ENCODE results near the gene STPG2. TPM values are rescaled to one million over a fixed set of nuclear protein-coding genes. Genes with fewer than 3 reads are reported as not detected.

Gene STPG2
- total RNA-seq, 1 experiment from 2014 or later = 0.20 TPM

GRCh38 chr4:98101988-98102387 lies 41.3 kb downstream of the STPG2 start:
- no peak for DNase-seq
- Histone ChIP-seq H3K23ac (ENCODE audit: insufficient read length, low read depth, low read length) (no peak overlapping the region), H3K14ac (ENCODE audit: insufficient read depth, low read length) (no peak overlapping the region), H4K5ac (ENCODE audit: insufficient read length, low read depth, low read length) (no peak overlapping the region), H3T11ph (ENCODE audit: low read length) (no peak overlapping the region), H4K8ac (replicated peaks; ENCODE audit: insufficient read length, low read depth, low read length) (no peak overlapping the region), H3K4me1 (ENCODE audit: insufficient read depth, low read length) (no peaks in the 10 kb centered on the region), H2AK5ac (ENCODE audit: insufficient read length, low read length) (no peak overlapping the region), H3K4ac (ENCODE audit: low read depth, low read length) (no peak overlapping the region), H4K20me1 (ENCODE audit: control insufficient read depth, insufficient read depth, insufficient read length) (no peaks in the 10 kb centered on the region), H2BK15ac (ENCODE audit: low read depth, low read length) (no peak overlapping the region), H2BK20ac (ENCODE audit: low read depth, low read length, poor library complexity, severe bottlenecking) (no peak overlapping the region), H3K23me2 (ENCODE audit: insufficient read length, low read depth, low read length, poor library complexity, severe bottlenecking) (no peaks in the 10 kb centered on the region), H3K56ac (ENCODE audit: insufficient read length, low read depth, low read length) (no peak overlapping the region), H2BK12ac (ENCODE audit: insufficient read length, low read depth, low read length) (no peak overlapping the region), H3K9ac (ENCODE audit: extremely low read depth, insufficient read length, low read length) (no peak overlapping the region), H2BK120ac (ENCODE audit: low read depth, low read length, poor library complexity, severe bottlenecking) (no peak overlapping the region), H3K27ac (ENCODE audit: insufficient read length, low read depth, low read length) (no peak overlapping the region), H2AFZ (ENCODE audit: low read length) (no peak overlapping the region), H3K4me2 (ENCODE audit: insufficient read depth, insufficient read length, low read length) (no peak overlapping the region), H3K18ac (ENCODE audit: insufficient read length, low read depth, low read length) (no peak overlapping the region), H3K79me2 (ENCODE audit: insufficient read depth, low read length) (no peaks in the 10 kb centered on the region), H3K9me3 (ENCODE audit: control insufficient read depth, low read depth, low read length) (no peaks in the 10 kb centered on the region), H2BK5ac (ENCODE audit: insufficient read length, low read length) (no peak overlapping the region), H4K91ac (ENCODE audit: insufficient read length, low read depth, low read length) (no peak overlapping the region), H3K27me3 (ENCODE audit: insufficient read depth, low read length) (no peaks in the 10 kb centered on the region), H3K79me1 (ENCODE audit: insufficient read depth, low read depth, low read length, poor library complexity, severe bottlenecking) (no peaks in the 10 kb centered on the region)
- WGBS (ENCODE audit: extremely low coverage, insufficient read length, low lambda C conversion rate) = no CpG with 5 or more reads among the region's 1 CpG
- Mint-ChIP-seq H3K27ac (no peak overlapping the region; a peak in 1 of 7 replicates), H3K27me3 (ENCODE audit: low read depth) (no peaks in the 10 kb centered on the region), H3K36me3 (ENCODE audit: insufficient read depth in 1 of 3, low read depth in 3 of 3) (no peaks in the 10 kb centered on the region), H3K4me3 (no peak overlapping the region), H3K4me1 (no peaks in the 10 kb centered on the region; a peak in 1 of 4 replicates), H3K9me3 (peaks cover 0 to 3% of the 10 kb centered on the region in 2 experiments; a peak in 1 of 5 replicates)
- TF ChIP-seq CTCF (conservative IDR thresholded peaks at IDR 0.05) = no peak

Data from H9 (cell line).